ENCODE results near the gene HRAS.

Gene HRAS

DNA sequence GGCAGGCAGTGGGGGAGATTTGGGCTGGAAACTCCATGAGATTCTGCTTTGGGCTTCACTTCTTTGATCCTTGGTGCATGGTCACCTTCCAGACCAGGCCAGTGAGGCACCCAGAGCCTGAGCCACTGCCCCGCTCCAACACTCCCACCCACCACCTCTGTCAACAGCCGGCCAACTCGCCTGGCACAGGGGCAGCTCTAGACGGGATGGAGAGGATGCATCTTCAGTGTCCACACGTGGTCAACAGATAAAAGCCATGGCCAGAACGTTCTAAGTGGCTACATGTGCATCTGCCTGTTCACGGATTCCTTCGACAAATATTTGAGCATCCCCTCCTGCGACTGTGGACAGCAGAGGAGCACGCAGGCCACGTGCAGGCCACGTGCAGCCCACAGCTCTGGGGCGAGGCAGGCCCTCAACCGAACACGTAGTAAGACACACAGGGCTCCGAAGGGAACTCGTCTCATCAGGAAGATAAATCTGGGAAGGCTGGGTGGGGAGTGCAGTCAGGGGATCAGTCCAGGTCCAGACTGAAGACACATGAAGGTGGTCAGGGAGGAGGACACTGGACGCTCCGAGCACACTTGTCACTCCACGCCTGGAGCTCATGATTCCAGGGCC, 3.2 kb upstream of the HRAS start:
- H3K27ac Mint-ChIP-seq = peak overlapping the region in 1 of 2 donors; percentile 97
- peak overlapping the region; percentile 10 to 92 for H3K4me3 Mint-ChIP-seq
- peaks cover 13 to 14% of the 10 kb centered on the region in 2 donors for H3K4me1 Mint-ChIP-seq (ENCODE audit: low read depth in 2 of 2)
- ATAC-seq (replicated peaks) (no peak), DNase-seq (no peak)
- H3K27me3 Mint-ChIP-seq = no peaks in the 10 kb centered on the region
- H3K36me3 Mint-ChIP-seq (ENCODE audit: insufficient read depth) = peaks cover 30% of the 10 kb centered on the region
- no peaks in the 10 kb centered on the region for H3K9me3 Mint-ChIP-seq

DNA sequence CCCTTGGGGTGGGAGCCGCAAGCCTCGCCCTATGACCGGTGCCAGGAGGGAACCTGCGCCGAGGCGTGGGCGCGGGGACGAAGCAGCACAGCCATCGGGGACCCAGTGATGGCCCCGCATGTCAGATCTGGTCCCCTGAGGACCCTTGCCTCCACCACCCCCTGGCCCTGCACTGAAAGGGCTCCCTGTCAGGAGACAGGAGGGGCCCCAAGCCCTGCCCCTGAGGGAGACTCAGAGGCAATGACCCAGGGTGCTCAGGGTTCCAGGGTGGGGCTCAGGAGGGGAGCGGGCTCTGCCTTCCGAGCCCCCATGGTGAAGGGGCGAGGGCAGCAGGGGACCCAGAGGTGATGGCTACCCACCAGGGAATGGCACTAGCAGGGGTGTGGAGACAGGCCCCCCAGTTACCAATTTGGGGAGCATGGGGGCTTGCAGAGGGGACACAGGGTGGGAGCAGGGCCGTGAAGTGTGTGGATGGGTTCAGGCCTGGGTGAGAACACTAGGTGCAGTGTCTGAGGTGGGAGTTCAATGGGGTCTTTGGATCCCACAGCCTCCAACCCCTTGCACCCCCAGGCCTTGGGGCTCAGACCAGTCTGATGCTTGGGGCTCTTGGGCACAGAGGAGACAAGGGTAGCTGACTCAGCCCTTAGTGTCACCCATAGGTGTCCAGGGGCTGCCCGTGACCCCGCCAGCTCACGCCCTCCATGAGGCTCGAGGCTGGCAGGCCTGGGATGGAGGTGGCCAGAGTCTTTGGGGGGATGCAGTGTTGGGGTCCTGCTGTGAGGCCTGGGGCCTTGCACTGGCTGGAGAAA, 2.5 kb upstream of the HRAS start:
- H3K27ac Mint-ChIP-seq = peak overlapping the region; percentile 87 to 97
- H3K27me3 Mint-ChIP-seq = no peaks in the 10 kb centered on the region
- H3K4me1 Mint-ChIP-seq (ENCODE audit: low read depth in 2 of 2) = peaks cover 13 to 14% of the 10 kb centered on the region in 2 donors
- no peaks in the 10 kb centered on the region for H3K9me3 Mint-ChIP-seq
- peaks cover 30% of the 10 kb centered on the region for H3K36me3 Mint-ChIP-seq (ENCODE audit: insufficient read depth)
- no peak for ATAC-seq (replicated peaks)
- peak overlapping the region; percentile 89 to 92 for H3K4me3 Mint-ChIP-seq
- no peak for DNase-seq

DNA sequence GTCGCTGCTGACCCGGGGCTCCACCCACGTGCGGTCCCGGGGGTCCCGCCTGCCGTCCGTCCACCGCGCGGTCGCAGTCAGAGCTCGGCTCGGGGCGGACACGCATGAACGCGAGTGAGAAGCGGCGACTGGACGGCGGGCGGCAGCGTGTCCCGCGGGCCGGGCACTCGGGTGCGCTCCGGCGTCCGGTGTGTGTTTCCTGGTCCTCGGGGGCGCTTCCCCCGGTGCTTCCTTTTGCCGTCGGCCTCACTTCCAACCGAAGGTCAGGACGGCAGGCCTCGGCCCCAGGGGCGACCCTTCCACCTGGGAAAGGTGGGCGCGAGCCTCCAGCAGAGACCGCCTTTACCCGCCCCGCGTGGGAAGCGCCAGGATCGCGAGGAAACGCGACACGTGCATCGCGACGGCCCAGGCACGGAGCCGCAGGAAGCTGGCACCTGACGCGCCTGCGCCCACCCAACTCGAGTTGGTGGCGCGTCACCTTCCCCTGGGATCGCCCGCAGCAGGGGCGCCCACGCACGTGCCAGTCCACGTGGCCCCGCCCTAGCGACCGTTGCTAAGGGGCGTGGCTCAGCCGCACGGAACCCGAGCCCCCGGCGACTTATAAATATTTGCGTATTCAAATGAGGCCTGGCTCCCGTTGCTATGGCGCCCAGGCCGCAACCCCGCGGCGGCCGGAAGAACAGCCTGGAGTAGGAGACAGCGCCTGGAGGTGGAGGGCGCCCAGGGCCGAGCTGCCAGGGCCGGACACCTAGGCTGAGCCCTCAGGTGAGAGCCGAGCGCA, 1.7 kb upstream of the HRAS start, which contains the start of gene LRRC56:
Gene LRRC56 (plus strand): TSS at position 687 of the 781 bp plus-strand sequence. CDS start 3,158 bp downstream, outside the sequence.
- H3K27me3 Mint-ChIP-seq = no peaks in the 10 kb centered on the region
- peak within 1 kb of the TSS; percentile 95 to 97 for H3K27ac Mint-ChIP-seq
- ATAC-seq (replicated peaks) (peak; percentile 61), DNase-seq (peak; percentile 94 to 95 (median 95))
- no peaks in the 10 kb centered on the region for H3K9me3 Mint-ChIP-seq
- H3K4me1 Mint-ChIP-seq (ENCODE audit: low read depth in 2 of 2) = peaks cover 13 to 14% of the 10 kb centered on the region in 2 donors
- peaks cover 37% of the 10 kb centered on the region for H3K36me3 Mint-ChIP-seq (ENCODE audit: insufficient read depth)
- peak within 1 kb of the TSS; percentile 89 to 92 for H3K4me3 Mint-ChIP-seq

DNA sequence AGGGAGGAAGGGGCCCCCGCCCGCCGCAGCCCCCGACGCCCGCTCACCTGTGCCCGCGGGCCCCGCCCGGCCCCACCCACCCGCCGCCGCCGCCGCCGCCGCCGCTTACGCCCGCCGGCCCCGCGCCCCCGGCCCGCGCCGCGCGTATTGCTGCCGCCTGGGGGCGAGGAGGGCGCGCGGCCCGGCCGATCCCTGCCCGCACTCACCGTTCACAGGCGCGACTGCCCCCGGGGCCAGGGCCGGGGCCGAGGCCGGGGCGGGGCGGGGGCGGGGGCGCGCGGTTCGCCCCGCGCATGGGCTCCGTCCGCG, 212 bp downstream of the HRAS start:
- DNase-seq (no peak), ATAC-seq (replicated peaks) (peak; percentile 13)
- Mint-ChIP-seq H3K27ac (no peak overlapping the region), H3K36me3 (ENCODE audit: insufficient read depth) (peaks cover 40% of the 10 kb centered on the region), H3K4me1 (ENCODE audit: low read depth in 2 of 2) (peaks cover 14 to 16% of the 10 kb centered on the region in 2 donors), H3K4me3 (peak overlapping the region; percentile 27), H3K9me3 (no peaks in the 10 kb centered on the region), H3K27me3 (no peaks in the 10 kb centered on the region)

DNA sequence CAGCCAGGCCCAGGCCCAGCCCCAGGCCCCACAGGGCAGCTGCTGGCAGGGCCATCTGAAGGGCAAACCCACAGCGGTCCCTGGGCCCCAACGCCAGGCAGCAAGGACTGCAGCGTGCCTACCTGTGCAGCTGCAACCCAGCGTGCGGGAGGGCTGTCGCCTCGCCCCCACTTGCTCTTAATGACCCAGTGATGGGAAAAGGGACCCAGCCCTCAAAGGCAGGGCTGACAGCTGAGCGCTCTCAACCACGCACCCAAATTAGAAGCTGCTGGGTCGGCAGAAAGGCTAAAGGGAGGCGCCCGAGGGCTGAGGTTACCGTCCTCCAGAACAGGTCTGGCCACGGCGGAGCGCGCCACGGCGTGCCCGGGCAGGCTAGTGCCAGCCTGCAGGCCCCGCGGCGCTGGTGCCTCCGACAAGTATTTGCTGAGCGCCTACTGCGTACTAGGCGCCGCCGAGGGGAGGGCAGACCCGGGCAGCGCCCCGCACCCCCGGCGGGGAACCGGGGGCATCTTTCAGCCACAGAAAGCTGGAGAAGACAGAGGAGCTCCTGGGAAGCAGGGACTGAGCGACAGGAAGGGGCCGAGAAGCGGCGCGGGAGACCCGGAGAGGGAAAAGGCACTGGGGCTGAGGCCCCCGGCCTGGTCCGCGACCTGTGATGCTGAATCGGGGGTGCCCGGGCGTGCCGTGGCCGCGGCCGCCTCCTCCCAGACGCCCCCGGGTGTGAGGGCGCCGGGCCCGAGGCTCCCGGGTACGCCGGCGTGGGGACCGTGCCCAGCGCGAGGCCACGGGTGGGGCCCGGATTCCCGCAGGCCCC, 773 bp downstream of the HRAS start:
- peak; percentile 1 for ATAC-seq (replicated peaks)
- H3K27ac Mint-ChIP-seq = peak overlapping the region in 1 of 2 donors; percentile 35
- peak in 1 of 3 experiments; percentile 26 for DNase-seq
- peaks cover 40% of the 10 kb centered on the region for H3K36me3 Mint-ChIP-seq (ENCODE audit: insufficient read depth)
- peaks cover 14 to 18% of the 10 kb centered on the region in 2 donors for H3K4me1 Mint-ChIP-seq (ENCODE audit: low read depth in 2 of 2)
- peak overlapping the region; percentile 67 to 71 for H3K4me3 Mint-ChIP-seq
- H3K9me3 Mint-ChIP-seq = no peaks in the 10 kb centered on the region
- H3K27me3 Mint-ChIP-seq = no peaks in the 10 kb centered on the region

DNA sequence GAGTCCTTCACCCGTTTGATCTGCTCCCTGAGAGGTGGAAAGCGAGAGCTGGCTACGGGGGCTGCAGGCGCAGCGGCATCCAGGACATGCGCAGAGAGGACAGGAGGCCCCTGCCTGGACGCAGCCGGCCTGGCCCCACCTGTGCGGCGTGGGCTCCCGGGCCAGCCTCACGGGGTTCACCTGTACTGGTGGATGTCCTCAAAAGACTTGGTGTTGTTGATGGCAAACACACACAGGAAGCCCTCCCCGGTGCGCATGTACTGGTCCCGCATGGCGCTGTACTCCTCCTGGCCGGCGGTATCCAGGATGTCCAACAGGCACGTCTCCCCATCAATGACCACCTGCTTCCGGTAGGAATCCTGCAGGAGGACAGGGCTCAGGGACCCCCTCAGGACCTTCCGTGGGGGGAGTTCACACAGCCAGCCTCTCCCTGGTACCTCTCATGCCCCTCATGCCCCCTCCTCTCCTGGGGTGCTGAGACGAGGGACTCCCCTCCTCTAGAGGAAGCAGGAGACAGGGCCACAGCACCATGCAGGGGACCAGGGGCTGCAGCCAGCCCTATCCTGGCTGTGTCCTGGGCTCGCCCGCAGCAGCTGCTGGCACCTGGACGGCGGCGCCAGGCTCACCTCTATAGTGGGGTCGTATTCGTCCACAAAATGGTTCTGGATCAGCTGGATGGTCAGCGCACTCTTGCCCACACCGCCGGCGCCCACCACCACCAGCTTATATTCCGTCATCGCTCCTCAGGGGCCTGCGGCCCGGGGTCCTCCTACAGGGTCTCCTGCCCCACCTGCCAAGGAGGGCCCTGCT, 1.6 kb downstream of the HRAS start:
- H3K9me3 Mint-ChIP-seq = no peaks in the 10 kb centered on the region
- H3K4me3 Mint-ChIP-seq = peak overlapping the region in 1 of 2 donors; percentile 71
- peaks cover 40% of the 10 kb centered on the region for H3K36me3 Mint-ChIP-seq (ENCODE audit: insufficient read depth)
- no peaks in the 10 kb centered on the region for H3K27me3 Mint-ChIP-seq
- peaks cover 14 to 18% of the 10 kb centered on the region in 2 donors for H3K4me1 Mint-ChIP-seq (ENCODE audit: low read depth in 2 of 2)
- DNase-seq = no peak
- no peak for ATAC-seq (replicated peaks)
- no peak overlapping the region for H3K27ac Mint-ChIP-seq

DNA sequence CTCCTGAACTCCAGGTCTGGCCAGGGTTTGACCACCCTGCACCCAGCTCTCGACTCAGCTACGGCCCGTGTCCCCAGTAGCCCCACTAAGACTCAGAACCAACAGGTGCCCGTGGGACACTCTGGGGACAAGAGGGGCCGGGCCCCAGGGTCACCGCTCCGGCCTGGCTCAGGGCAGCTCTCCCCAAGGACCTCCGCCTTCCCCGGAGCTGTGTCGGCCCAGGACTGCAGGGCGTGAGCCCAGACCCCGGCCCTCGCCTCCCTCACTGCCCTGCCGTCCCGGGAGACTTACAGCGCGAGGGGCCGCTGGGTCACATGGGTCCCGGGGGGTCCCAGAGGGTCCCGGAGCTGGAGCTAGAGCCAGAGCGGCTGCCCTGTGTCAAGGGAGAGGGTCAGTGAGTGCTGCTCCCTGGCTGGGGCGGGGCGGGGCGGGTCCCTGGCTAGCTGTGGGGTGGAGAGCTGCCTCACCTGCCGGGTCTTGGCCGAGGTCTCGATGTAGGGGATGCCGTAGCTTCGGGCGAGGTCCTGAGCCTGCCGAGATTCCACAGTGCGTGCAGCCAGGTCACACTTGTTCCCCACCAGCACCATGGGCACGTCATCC, 2.3 kb downstream of the HRAS start:
- Mint-ChIP-seq H3K27me3 (no peaks in the 10 kb centered on the region), H3K4me1 (ENCODE audit: low read depth in 2 of 2) (peaks cover 14 to 18% of the 10 kb centered on the region in 2 donors), H3K4me3 (no peak overlapping the region), H3K27ac (no peak overlapping the region), H3K9me3 (no peaks in the 10 kb centered on the region), H3K36me3 (ENCODE audit: insufficient read depth) (peaks cover 38% of the 10 kb centered on the region)
- DNase-seq = no peak
- ATAC-seq (replicated peaks) = no peak

DNA sequence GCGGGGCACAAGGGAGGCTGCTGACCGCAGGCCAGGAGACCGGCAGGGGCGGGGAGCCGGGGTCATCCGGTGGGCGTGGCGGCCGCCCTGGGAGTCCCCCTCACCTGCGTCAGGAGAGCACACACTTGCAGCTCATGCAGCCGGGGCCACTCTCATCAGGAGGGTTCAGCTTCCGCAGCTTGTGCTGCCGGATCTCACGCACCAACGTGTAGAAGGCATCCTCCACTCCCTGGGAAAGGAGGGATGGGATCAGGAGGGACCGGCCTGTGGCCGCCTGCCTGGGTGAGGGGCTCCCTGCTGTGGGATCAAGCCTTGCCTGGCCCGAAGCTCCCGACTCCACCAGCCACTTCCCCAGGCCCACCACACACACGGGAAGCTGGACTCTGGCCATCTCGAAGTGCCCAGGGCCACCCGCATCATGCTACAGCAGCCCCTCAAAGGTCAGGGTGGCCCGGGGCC, 2.8 kb downstream of the HRAS start:
- Mint-ChIP-seq H3K4me1 (ENCODE audit: low read depth in 2 of 2) (peaks cover 10 to 14% of the 10 kb centered on the region in 2 donors), H3K27ac (no peak overlapping the region), H3K9me3 (no peaks in the 10 kb centered on the region), H3K27me3 (no peaks in the 10 kb centered on the region), H3K36me3 (ENCODE audit: insufficient read depth) (peaks cover 33% of the 10 kb centered on the region), H3K4me3 (no peak overlapping the region)
- no peak for DNase-seq
- no peak for ATAC-seq (replicated peaks)

DNA sequence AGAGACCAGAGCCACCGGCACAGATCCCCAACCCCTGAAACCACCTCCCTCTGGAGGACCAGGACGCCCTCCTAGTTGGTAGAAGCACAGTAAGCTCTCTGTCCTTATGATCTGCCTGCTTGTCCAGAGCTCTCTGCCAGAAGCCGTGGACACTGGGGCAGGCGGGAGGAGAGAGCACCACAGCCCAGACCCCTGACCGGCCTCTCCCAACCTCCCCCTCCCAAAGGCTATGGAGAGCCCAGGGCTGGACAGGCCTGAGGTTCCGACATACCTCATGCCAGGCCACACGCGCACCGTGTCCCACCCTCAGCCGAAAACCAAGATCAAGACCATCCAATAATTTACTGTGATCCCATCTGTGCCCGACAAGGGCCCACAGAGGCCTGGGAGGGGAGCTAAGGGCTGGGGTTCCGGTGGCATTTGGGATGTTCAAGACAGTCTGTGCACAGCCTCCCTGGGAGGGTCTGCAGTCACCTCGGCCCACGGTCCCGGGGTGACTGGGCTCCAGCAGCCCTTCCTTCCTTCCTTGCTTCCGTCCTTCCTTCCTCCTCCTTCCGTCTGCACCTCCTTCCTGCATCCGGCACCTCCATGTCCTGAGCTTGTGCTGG, 3.4 kb downstream of the HRAS start:
- H3K4me3 Mint-ChIP-seq = peak overlapping the region in 1 of 2 donors; percentile 21
- H3K27ac Mint-ChIP-seq = no peak overlapping the region
- no peak for ATAC-seq (replicated peaks)
- H3K27me3 Mint-ChIP-seq = no peaks in the 10 kb centered on the region
- no peaks in the 10 kb centered on the region for H3K9me3 Mint-ChIP-seq
- H3K36me3 Mint-ChIP-seq (ENCODE audit: insufficient read depth) = peaks cover 28% of the 10 kb centered on the region
- H3K4me1 Mint-ChIP-seq (ENCODE audit: low read depth in 2 of 2) = peaks cover 6 to 10% of the 10 kb centered on the region in 2 donors
- DNase-seq = no peak

DNA sequence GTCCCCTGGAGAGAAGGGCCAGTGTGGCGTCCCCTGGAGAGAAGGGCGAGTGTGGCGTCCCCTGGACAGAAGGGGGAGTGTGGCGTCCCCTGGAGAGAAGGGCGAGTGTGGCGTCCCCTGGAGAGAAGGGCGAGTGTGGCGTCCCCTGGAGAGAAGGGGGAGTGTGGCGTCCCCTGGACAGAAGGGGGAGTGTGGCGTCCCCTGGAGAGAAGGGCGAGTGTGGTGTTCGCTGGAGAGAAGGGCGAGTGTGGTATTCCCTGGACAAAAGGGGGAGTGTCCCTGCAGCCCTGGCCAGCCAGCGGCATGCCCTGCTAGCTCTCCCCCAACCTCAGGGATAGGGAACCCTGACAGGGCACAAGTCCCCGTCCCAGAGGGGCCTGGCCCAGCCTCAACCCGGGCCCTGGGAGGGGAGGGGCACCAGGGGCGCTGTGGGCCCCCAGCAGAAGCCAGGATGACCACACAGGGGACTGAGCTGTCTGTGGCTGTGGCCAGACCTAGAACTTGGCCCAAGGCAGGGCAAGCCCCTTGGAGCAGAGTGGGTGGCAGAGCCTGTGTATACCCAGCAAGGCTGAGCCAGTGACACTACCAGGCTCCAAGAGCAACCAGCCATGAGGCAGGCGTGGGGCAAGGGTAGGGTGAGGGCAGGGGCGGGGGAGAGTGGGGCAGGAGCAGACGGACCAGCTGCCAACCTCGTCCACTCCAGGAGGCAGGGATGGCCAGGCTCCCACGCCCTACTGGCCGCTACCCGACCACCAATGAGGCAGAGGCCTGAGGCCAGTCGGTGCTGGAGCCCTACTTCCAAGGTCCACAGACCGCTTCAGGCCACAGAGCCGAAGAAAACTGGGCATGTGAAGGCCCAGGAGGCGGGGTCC, 4.2 kb downstream of the HRAS start:
- DNase-seq (no peak), ATAC-seq (replicated peaks) (no peak)
- Mint-ChIP-seq H3K27ac (no peak overlapping the region), H3K36me3 (ENCODE audit: insufficient read depth) (peaks cover 19% of the 10 kb centered on the region), H3K9me3 (no peaks in the 10 kb centered on the region), H3K4me3 (no peak overlapping the region), H3K4me1 (ENCODE audit: low read depth in 2 of 2) (peaks cover 2 to 6% of the 10 kb centered on the region in 2 donors), H3K27me3 (no peaks in the 10 kb centered on the region)
